HT1080 (cell line): Measurements from ENCODE around the gene STRADB. TPM values are rescaled to one million over a fixed set of nuclear protein-coding genes. Genes with fewer than 3 reads are reported as not detected.
"Not testable (repeated sequence)": the region's sequence is repeated elsewhere in the genome, so short reads cannot be mapped to it uniquely, and the experiment has no call there.

Experiments used
- DNase-seq: peaks from one replicate; pipeline ENCODE4 v3.0.0-alpha.2; 2015; ENCODE audit warnings: low read depth
- polyA plus RNA-seq, 2 experiments: library from polyadenylated mRNA; depleted of rRNA; stranded (reverse); fragments of >200 nt; gene quantifications; 2 replicates each; pipeline ENCODE4 v1.2.3, GENCODE V29; 2015
- total RNA-seq: library from RNA; depleted of rRNA; stranded (reverse); fragments of >200 nt; shearing (Covaris generic); gene quantifications from 2 replicates; pipeline ENCODE4 v1.2.3, GENCODE V29; 2014; rRNA removed

Gene STRADB, protein sequence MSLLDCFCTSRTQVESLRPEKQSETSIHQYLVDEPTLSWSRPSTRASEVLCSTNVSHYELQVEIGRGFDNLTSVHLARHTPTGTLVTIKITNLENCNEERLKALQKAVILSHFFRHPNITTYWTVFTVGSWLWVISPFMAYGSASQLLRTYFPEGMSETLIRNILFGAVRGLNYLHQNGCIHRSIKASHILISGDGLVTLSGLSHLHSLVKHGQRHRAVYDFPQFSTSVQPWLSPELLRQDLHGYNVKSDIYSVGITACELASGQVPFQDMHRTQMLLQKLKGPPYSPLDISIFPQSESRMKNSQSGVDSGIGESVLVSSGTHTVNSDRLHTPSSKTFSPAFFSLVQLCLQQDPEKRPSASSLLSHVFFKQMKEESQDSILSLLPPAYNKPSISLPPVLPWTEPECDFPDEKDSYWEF
- 37.2 and 41.4 TPM in 2 replicates for total RNA-seq
- polyA plus RNA-seq (2015; cell fraction: cytosol; rRNA removed): 36.6 TPM in 2 replicates
- polyA plus RNA-seq (2015; cell fraction: nucleus; rRNA removed): 21.0 and 26.2 TPM in 2 replicates

- peak; percentile 96 for DNase-seq
Observed at GRCh38 chr2:201451292-201452057, at the start of gene STRADB, which contains the start of gene TRAK2. TSS of gene STRADB (plus strand) at chr2:201451740. CDS start at chr2:201454841, 3,101 bp downstream. TSS of gene TRAK2 (minus strand) at chr2:201451458. CDS start at chr2:201420507, 30,951 bp downstream.

DNA sequence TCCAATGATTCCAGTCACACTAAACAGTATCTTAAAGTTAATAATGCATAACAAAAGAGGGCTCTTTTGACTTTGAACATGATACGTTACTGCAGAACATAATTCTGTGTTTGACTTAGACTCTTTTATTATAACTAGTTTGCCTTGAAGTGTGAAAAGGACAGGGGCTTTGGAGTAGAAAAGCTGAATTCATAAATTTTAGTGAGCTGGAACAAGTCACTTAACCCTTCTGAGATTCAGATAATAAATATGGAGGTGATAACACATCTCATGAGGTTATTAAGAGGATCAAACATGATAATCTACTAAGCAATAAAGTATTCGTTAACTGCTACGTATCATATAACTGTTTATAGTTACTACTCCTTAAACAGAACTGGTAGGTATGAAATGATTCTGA is 49.7 kb upstream of the STRADB start:
- DNase-seq: no peak

GRCh38 chr2:201402651-201403562 is 48.6 kb upstream of the STRADB start:
- no peak for DNase-seq

- no peak for DNase-seq
Observed at GRCh38 chr2:201403880-201404279, 47.7 kb upstream of the STRADB start.

DNA sequence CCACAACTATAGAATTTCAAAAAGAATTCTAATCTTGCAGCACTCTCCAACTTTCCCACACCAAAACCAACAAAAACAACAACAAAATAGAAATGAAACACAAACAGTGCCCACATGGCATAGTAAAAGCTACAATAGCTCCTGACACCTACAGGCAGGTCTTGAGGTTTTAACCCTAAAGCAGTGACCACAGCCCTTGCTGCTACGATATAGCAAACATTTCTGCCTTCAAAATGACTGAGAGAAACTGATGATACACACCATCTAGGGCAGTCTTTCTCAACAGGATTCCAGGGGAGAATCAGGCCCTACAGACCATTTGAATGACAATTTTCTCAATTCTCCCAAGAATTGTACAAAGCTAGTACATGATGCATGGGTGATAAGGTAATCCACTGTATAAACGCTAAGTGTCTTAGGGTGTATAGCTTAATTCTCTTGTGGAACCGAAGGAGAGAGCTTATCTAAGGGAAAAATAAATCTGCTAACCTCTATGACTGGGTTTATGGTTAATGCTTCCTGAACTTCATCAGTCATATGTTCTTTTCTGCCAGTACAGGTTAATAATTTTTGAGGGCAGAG is 46.8 kb upstream of the STRADB start:
- no peak for DNase-seq

DNA sequence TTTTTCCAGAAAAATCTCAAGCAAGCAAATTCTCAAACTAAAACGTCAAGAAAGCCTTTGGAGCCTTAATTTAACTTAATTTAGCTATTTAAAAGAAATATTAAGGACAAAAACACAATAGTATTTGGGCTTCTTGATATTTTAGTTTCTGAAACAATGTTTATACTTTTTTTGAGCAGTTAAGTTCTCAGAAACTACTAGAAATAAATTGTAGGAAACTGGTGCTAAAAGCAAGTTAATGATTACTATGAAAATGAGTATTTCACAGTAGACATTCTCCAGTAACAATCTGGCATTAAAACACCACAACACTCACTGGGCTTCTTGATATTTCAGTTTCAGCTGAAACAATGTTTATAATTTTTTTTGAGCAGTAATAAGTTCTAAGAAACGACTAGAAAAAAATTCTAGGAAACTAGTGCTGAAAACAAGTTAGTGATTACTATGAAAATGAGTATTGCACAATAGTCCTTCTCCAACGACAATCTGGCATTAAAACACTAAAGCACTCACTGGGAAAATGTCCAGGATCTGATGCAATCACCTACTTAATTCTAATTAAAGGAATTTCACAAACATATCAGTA is 45.4 kb upstream of the STRADB start:
- DNase-seq: peak; percentile 8

DNA sequence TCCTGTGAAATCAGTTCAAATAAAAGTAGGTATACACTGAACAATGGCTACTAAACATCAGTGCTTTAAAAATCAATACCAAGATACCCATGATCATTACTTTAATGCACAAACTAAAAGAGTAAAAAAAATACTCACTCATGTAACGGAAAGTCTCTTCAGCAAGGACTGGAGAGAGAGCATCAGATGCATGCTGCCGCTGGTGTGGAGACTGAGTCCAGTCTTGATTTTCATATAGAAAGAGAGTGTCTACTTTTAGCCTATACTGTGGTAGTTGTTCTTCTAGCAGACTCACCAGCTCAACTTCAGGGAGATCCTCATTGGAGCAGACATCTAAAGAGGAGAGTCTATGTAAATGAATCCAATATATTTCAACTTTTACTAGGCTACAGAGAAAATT is 44.3 kb upstream of the STRADB start:
- no peak for DNase-seq

GRCh38 chr2:201408931-201409330 is 42.6 kb upstream of the STRADB start:
- no peak for DNase-seq

DNA sequence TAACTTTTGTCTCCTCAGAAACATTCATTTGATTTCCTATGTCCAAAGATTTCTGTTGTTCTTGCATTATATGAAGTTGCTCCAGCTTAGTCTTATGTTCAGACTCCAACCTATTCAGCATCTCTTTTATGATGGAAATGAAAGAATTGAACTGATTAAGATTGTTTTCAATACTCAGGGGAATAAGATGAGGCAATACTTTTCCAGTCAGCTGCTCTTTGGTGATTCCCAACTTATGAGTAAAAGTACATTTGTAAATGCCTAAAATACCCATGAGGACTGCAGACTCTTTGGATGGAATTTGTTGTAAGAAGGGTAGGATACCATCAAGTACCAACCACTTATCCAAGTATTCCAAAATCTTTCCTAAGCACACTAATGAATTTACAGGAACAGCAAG is 40.1 kb upstream of the STRADB start:
- no peak for DNase-seq

GRCh38 chr2:201413143-201413542 is 38.4 kb upstream of the STRADB start:
- no peak for DNase-seq

GRCh38 chr2:201413552-201413951 is 38.0 kb upstream of the STRADB start:
- no peak for DNase-seq

- DNase-seq: no peak
Observed at GRCh38 chr2:201414099-201415023, 37.2 kb upstream of the STRADB start.

DNA sequence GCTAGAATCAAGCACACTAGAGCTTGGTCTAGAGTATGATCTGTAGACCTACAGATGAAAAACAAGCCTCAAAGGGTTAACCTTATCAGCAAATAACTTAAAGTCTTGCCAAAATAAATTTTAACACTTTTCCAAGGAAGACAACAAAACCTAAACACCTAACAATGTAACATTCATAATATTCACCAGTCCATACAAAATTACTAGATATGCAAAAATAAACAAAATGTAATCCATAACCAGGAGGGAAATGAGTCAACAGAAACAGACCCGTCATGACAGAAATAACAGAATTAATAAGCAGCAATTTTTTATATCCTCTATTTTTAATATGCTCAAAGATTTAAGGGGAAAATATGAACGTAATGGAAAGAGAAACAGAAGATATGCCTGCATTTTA is 36.4 kb upstream of the STRADB start:
- DNase-seq: no peak

DNA sequence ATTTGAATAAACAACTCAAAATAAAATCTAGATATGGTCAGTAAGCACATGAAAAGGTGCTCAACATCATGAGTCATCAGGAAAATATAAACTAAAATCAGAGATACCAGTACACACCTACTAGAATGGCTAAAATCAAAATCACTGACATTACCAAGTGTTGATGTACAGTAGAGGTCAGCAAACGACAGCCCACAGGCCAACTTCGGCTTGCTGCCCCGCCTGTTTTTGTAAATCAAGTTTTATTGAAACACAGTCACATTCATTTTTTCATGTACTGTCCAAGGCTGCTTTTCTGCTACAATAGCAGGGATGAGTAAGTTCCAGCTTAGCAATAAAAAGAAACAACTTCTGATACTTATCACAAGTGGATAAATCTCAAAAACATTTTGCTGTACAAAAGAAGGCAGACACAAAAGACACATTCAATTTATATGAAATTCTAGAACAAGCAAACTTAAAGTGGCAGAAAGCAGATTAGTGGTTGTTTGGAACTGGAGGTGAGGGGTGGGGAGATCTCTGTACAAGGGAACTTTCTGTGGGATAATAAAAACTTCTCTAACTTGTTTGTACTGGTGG is 32.4 kb upstream of the STRADB start:
- DNase-seq: no peak

DNA sequence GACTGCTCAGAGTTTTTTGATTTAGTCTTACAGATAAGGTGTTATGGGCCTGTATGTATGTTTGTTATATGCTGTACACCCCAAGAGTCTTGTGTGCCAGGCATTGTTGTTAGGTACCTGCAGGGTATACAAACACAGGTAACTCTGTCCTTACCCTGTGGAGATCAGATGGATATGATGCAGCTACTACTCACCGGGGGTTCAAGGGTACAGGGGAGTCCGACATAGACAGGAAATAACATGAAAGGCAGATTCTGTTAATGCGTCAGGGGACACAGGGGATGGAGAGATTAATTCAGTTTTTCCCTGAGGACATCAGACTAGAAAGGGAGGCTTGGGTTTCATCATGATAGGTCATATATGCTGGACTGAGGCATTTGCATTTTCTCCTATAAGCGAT is 31.6 kb upstream of the STRADB start:
- DNase-seq: no peak

DNA sequence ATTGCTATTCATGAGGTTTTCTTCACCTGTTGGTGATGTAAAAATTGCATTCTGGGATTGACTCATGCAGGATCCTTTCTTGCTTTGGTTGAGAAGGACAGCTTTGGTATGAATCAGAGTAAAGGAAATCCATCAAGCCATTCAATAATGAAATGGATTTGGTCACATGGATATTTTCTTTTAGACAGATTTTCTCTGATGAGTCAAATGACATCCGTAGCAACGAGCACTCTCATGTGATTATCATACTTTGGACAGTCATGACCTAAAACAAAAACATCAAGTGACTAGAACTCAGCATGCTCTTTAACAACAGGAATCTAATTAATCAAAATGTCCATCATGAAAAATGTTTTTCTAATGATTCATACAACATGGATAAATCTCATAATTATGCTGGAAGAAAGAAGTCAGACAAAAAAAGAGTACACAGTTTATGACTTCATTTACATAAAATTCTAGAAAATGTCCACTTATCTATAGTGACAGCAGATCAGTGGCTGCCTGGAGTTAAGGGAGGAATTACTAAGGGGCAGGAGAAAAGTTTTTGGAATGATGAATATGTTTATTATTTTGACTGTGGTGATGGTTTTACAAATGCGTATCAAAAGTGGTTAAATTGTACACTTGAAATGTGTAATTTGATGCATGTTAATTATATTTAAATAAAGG is 31.0 kb upstream of the STRADB start:
- DNase-seq: peak; percentile 75

- no peak for DNase-seq
Observed at GRCh38 chr2:201425952-201426351, 25.6 kb upstream of the STRADB start.

DNA sequence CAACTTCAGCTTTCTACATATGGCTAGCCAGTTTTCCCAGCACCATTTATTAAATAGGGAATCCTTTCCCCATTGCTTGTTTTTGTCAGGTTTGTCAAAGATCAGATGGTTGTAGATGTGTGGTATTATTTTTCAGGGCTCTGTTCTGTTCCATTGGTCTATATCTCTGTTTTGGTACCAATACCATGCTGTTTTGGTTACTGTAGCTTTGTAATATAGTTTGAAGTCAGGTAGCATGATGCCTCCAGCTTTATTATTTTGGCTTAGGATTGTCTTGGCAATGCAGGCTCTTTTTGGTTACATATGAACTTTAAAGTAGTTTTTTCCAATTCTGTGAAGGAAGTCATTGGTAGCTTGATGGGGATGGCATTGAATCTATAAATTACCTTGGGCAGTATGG is 23.2 kb upstream of the STRADB start:
- not testable (repeated sequence) for DNase-seq
